H54 (cell line): Measurements from ENCODE around the gene NRF1.
"Not testable (repeated sequence)": the region's sequence is repeated elsewhere in the genome, so short reads cannot be mapped to it uniquely, and the experiment has no call there.

Source experiments
- DNase-seq: peaks from one replicate; pipeline ENCODE4 v3.0.0; 2011; ENCODE audit warnings: low spot score, mixed read lengths; ENCODE audit not compliant: insufficient read length
- FAIRE-seq: peaks from 3 replicates; lab custom pipeline; 2011; peaks lifted over from hg19 to GRCh38; lab: Jason Lieb, UNC
- POLR2A ChIP-seq: IDR thresholded peaks from 2 replicates; pipeline ENCODE4 v1.6.1; 2011; ENCODE audit warnings: low read depth, mild to moderate bottlenecking, low read length

NRF1 gene

DNA sequence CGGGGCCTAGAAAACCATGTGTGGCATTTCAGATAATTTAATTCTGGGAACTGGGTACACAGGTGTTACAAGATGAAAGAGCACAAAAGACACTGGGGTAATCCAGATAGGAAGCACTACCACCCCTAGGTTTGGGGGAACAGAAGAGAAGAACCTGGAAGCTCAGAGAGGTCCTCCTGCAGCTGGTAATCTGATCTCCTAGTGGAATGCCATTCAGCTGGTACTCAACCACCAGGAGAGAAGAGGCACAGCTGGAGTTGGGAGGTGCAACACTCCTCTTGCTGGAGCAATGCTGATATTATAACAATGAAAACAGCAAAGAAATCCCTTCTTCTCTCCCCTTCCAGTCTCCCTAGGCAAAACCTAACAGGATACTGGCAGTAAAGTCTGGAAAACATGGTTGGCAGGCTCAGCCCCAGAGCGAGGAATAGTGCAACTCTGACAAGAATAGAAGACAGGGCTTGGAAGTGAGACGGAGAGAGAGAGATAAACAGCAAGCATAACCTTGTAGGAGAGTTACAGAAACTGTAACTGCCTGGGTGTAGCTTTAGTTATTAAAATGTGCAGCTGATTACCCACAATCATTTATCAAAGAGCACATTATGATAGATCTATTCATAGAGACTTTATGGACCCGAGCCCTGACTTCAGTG is 35.0 kb downstream of the NRF1 start:
- DNase-seq (no peak), FAIRE-seq (no peak)
- no peak for TF ChIP-seq POLR2A

DNA sequence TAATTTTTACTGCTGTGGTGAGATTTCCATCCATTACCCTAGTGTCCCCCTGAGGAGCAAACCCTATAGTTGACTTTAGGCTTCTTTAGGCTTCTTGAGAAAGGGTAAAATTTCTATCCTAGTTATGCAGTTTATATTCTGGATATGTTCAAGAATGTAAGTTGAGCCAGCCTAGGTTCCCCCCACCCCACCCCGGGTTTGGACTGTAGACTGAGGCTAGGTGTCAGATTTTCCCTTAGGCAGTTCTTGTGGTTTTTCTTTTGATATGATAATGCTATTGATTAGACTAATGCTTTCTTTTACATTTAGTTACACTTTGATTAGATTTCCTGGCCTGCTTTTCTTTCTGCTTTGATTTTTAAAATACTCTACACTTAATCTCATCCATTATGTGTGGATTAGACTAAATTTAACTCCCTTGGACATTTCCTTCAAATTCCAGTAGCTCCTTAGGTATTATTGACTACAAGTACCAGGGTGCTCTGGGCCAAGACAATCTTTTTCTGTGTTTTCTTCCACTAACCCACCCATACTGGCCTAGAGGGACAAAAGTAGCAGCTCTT is 37.7 kb downstream of the NRF1 start:
- FAIRE-seq (no peak), DNase-seq (no peak)
- TF ChIP-seq POLR2A = no peak

DNA sequence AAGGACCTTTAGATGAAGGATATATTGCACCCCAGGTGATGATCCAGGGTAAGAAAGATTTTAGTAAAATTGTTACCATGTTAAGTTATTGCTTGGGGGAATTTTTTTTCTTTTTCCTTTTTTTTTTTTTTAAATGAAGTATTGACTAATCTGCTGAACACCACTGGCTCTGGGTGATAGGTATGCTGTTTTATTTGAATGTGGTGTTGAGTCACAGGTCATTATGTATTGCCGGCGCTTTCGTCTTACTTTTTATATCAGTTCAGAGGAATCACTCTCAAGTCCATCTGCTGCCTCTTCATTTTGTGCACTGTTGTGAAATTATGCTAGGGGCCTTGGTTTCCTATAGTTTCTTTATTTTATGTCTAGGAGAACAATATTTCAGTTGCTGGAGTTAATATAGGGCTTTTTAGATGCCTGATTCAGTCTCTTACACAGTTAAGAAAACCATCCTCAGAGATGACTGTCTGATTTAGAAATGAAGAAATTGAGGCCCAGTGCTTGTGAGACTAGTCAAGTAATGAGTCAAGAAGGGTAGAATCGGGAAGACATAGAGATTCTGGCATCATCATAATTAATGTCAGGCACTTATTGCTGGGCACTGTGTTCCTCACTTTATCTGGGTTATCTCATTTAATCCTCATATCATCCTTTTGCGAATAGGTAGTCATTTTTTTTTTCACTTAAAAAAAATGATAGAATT is 38.7 kb downstream of the NRF1 start:
- DNase-seq (no peak), FAIRE-seq (no peak)
- TF ChIP-seq POLR2A = no peak

DNA sequence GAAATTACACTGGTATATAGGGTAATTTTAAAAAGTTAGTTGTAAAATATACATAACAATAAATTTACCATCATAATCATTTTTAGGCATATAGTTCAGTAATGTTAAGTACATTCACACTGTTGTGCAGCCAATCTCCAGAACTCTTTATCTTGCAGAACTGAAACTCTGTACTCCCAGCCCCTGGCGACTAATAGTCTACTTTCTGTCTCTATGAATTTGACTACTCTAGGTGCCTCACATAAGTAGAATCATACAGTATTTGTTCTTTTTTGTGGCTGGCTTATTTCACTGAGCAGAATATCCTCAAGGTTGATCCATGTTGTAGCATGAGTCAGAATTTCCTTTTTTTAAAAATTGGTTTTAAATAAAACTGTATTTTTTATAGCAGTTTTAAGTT is 41.4 kb downstream of the NRF1 start:
- DNase-seq (no peak), FAIRE-seq (no peak)
- TF ChIP-seq POLR2A = no peak

DNA sequence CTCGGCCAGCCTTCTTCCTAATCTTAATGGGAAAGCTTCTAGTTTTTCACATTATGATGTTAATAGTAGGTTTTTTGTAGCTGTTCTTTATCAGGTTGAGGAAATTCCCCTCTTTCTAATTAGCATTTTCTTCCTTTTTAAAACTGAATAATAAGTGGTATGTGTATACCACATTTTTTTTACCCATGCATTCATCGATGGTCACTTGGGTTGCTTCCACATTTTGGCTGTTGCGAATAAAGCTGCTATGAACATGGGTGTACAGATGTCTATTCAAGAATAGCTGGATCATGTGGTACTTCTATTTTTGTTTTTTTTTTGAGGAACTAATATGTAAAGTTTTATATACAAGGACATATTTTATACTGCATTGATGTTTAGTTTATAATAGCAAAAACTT is 44.3 kb downstream of the NRF1 start:
- no peak for FAIRE-seq
- DNase-seq = no peak
- TF ChIP-seq POLR2A = no peak

DNA sequence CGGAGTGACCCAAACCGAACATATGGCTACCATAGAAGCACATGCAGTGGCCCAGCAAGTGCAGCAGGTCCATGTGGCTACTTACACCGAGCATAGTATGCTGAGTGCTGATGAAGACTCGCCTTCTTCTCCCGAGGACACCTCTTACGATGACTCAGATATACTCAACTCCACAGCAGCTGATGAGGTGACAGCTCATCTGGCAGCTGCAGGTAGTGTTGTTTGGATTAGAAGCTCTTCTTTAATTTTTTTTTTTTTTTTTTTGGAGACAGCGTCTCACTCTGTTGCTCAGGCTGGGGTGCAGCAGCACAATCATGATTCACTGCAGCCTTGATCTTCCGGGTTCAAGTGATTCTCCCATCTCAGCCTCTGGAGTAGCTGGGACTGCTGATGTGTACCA is 45.8 kb downstream of the NRF1 start:
- FAIRE-seq (no peak), DNase-seq (no peak)
- no peak for TF ChIP-seq POLR2A

DNA sequence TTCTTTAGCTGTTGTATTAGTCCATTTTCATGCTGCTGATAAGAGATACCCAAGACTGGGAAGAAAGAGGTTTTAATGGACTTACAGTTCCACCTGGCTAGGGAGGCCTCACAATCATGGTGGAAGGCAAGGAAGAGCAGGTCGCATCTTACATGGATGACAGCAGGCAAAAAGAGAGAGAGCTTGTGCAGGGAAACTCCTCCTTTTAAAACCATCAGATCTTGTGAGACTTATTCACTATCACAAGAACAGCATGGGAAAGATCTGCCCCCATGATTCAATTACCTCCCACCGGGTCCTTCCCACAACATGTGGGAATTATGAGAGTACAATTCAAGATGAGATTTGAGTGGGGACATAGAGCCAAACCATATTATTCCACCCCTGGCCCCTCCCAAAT is 48.4 kb downstream of the NRF1 start:
- not testable (repeated sequence) for FAIRE-seq, DNase-seq

DNA sequence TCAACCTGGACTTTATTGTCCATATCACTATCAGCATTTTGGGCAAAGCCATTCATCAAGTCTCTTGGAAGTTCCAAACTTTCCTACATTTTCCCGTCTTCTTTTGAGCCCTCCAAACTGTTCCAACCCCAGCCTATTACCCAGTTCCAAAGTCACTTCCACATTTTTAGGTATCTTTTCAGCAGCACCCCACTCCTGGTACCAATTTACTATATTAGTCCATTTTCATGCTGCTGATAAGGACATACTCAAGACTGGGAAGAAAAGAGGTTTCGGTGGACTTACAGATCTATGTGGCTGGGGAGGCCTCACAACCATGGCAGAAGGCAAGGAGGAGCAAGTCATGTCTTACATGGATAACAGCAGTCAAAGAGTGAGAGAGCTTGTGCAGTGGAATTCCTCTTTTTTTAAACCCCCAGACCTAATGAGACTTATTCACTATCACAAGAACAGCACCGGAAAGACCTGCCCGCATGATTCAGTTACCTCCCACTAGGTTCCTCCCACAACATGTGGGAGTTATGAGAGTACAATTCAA is 50.2 kb downstream of the NRF1 start:
- DNase-seq (no peak), FAIRE-seq (no peak)
- TF ChIP-seq POLR2A = no peak

DNA sequence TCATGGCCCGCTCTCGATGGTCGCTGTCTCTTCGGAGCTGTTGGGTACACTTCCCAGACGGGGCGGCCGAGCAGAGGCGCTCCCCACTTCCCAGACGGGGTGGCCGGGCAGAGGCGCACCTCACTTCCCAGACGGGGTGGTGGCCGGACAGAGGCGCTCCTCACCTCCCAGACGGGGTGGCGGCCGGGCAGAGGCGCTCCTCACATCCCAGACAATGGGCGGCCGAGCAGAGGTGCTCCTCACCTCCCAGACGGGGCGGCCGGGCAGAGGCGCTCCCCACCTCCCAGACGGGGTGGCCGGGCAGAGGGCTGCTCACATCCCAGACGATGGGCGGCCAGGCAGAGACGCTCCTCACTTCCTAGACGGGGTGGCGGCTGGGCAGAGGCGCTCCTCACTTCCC is 51.7 kb downstream of the NRF1 start:
- not testable (repeated sequence) for DNase-seq, FAIRE-seq

DNA sequence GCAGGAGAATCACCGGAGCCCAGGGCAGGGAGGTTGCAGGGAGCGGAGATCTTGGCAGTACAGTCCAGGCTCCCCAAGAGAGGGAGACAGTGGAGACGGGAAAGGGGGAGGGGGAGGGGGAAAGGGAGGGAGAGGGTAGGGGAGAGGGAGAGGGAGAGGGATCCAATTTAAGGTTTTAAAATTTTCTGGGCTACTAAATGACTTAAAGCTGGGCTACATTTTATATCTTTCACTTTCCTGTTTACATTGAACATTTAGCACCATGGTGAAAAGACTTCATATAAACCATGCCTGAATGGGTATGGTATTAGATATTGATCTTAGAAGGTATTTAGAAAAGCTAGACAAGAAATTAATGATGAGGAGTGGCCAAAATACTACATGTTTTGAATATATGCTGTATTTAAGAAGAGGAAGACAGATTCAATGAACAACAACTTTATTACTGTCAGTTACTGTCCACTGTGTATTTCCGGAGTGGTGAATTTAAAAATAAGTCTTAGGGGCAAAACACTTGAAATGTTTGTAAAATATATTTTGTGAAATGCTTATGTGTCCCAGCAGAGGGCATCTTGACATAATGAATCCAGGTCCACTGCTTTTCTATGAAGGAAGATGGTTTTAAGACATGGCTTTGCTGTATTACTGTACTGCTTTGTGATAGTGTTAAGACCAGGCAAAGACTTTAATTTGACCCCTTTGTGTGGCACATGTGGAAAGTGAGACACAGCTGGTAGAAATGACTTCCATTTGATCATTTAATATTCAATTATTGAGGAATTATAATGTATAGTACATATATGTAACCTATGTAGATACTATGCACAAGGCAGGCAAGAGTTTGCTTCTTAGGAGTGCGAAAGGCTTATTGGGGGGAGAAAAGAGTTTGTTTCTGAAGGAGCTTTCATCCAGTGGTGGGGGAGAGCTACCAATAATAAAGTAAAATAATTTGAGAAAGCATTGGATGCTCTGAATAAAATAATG is 52.8 kb downstream of the NRF1 start:
- no peak for TF ChIP-seq POLR2A
- FAIRE-seq = peak; percentile 70
- DNase-seq = no peak

DNA sequence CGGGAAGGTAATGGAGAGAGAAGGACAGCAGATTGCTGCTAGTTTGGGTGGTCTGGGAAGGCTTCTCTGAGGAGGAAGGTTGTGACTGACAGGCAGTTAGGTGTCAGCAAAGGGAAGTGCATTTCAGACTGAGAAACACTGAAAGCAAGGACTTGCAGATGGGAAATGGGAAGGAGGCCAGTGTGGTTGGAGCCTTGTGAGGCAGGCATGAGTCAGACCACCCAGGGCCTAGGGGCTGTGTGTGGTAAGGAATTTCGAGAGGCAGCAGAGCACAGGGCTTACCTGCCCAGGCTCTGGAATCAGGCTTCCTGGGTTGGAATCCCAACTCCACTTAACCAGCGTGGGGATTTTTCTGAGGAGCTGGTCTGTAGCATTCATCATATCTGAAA is 53.5 kb downstream of the NRF1 start:
- peak; percentile 75 for DNase-seq
- no peak for TF ChIP-seq POLR2A
- FAIRE-seq = peak; percentile 99

DNA sequence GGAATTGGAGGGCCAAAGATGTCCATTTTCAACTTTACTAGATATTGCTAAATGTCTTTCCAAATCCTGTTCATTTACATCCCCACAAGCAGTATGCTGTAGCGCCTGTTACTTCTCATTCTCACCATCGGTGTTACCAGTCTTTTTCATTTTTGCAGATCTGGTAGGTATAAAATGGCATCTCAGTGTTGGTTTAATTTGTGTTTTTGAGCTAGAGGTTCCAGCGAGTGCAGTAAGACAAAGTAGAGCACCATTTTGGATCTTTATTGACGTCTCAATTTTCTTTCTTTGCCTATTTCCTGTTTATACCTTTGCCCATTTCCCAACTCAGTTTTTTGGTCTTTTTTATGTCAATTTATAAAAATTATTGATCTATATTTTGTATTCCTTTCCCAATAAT is 55.6 kb downstream of the NRF1 start:
- no peak for TF ChIP-seq POLR2A
- FAIRE-seq (no peak), DNase-seq (no peak)

DNA sequence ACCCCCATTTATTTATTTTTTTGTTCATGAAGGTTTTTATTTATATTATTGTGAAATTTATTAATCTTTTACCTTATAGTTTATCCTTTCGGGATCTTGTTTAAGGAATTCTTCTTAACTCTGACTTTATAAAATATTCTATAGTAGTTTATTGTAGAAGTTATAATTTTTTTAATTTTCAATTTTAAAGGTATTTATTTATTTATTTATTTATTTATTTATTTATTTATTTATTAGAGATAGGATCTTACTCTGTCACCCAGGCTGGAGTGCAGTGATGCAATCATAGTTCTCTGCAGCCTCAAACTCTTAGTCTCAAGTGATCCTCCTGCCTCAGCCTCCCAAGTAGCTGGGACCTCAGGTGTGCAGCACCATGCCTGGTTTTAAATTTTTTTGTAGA is 56.0 kb downstream of the NRF1 start:
- DNase-seq (no peak), FAIRE-seq (no peak)
- no peak for TF ChIP-seq POLR2A

DNA sequence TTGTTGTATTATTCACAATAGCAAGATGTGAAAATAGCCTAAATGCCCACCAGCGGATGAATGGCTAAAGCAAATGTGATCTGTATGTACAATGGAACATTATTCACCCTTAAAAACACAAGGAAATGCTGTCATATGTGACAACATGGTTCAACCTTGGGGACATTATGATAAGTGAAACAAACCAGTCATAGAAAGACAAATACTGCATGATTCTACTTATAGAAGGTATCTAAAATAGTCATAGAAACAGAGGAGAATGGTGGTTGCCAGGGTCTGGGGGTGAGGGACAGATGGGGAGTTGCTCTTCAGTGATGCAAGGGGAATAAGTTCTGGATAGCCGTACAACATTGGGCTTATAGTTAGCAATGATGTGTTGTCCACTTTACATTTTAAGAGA is 58.4 kb downstream of the NRF1 start:
- TF ChIP-seq POLR2A = no peak
- DNase-seq = no peak
- FAIRE-seq = no peak
